Heart left ventricle (tissue), 16 donors: ENCODE data around the gene ACSF3. TPM values are rescaled to one million over a fixed set of nuclear protein-coding genes. Genes with fewer than 3 reads are reported as not detected.

ENCODE experiments used
- ATAC-seq, 4 donors: fragments of 200-7000 bp; cut with Tn5 transposase; one replicate each; pipeline ENCODE4 v1.9.1; 2020 to 2022; ENCODE audit warnings: moderate library complexity in 4 of 4, mild to moderate bottlenecking in 3 of 4, moderate number of reproducible peaks in 1 of 4
- DNase-seq, 5 donors: peaks; one replicate each; pipeline ENCODE4 v3.0.0-alpha.2; 2020
- H3K27ac ChIP-seq, 12 donors: fragments of 200-600 bp; sonication (generic) in 4 of 12; one replicate each; pipeline versions ENCODE4 v1.5.0 to v1.8.0; 2016 to 2022; ENCODE audit warnings: mild to moderate bottlenecking in 2 of 12
- H3K27me3 ChIP-seq, 9 donors: fragments of 200-600 bp; sonication (generic) in 2 of 9; one replicate each; pipeline versions ENCODE4 v1.5.1 to v1.8.0; 2016 to 2022; ENCODE audit warnings: mild to moderate bottlenecking in 3 of 9
- H3K36me3 ChIP-seq, 9 donors: fragments of 200-600 bp; sonication (generic) in 2 of 9; one replicate each; pipeline versions ENCODE4 v1.5.0 to v1.8.0; 2018 to 2022; ENCODE audit warnings: mild to moderate bottlenecking in 2 of 9
- H3K4me1 ChIP-seq, 12 donors: fragments of 200-600 bp; sonication (generic) in 4 of 12; one replicate each; pipeline versions ENCODE4 v1.5.0 to v1.8.0; 2016 to 2022; ENCODE audit warnings: mild to moderate bottlenecking in 3 of 12
- H3K4me3 ChIP-seq, 12 donors: fragments of 200-600 bp; sonication (generic) in 4 of 12; one replicate each; pipeline versions ENCODE4 v1.5.0 to v1.8.0; 2017 to 2022; ENCODE audit warnings: mild to moderate bottlenecking in 9 of 12, moderate library complexity in 4 of 12
- H3K9me3 ChIP-seq, 12 donors: fragments of 200-600 bp; sonication (generic) in 4 of 12; one replicate each; pipeline versions ENCODE4 v1.5.0 to v1.8.0; 2016 to 2022; ENCODE audit warnings: mild to moderate bottlenecking in 1 of 12
- POLR2A ChIP-seq, 2 donors: fragments of 450-650 bp; IDR thresholded peaks; one replicate each; pipeline ENCODE4 v1.6.1; 2017; ENCODE audit warnings: antibody characterized with exemption in 2 of 2, mild to moderate bottlenecking in 2 of 2, moderate library complexity in 2 of 2
- WGBS, 4 donors: extraction: QIAGEN DNeasy Blood & Tissue Kit in 2 of 4; methylation state at CpG; one replicate each; pipeline versions ENCODE4 v1.1.5 to v1.1.7; 2013 to 2018; 5-methylcytosine and 5-hydroxymethylcytosine counted together
- intact Hi-C, 10 donors: fragments of 100-400 bp; cut with DNase I; formaldehyde crosslinking; loops; one replicate each; pipeline versions ENCODE4 v1.11.1 to v1.14.2; 2022
- polyA plus RNA-seq, 2 donors: library from polyadenylated mRNA; stranded (reverse); fragments of 200-250 nt; gene quantifications; one replicate each; pipeline ENCODE4 v1.2.3, GENCODE V29; 2013
- total RNA-seq, 9 donors: library from RNA; depleted of rRNA in 2 of 9; stranded (reverse); fragments of >200 nt in 2 of 9; fragmentation: NEBNext Ultra II Directional in 3 of 9; extraction: Animal tissue kit (Norgen Biotek cat#: 25700) in 3 of 9; gene quantifications; one replicate each; pipeline versions ENCODE4 v1.1.0 to v1.2.4, GENCODE V29; 2016 to 2023
- TF ChIP-seq, protein P1 (sequence below), 12 donors: fragments of 200-600 bp; sonication (generic) in 4 of 12; IDR thresholded peaks; one replicate each; pipeline versions ENCODE4 v1.5.0 to v1.8.0; 2018 to 2022; ENCODE audit warnings: antibody characterized with exemption in 12 of 12, mild to moderate bottlenecking in 5 of 12
- donor health status: ischemic (EF 13 %, LVEDD 7.1; RV severe dilation, severe dysfunction).
- donor health status: healthy with polysubstance abuse.
- donor health status: DM: no; HTN: yes; CAD: no.
- donor health status: DM: no; HTN: no; CAD: no.
- donor health status: ischemic (EF 25% LVEDD 6.9; RV normal size, moderate dysfunction).
- donor health status: ischemic (EF 25% LVEDD 5.7; RV mildly dilated, moderate dysfunction).
- donor health status: healthy.
- donor health status: DM: yes; HTN: yes; CAD: no.
- donor health status: ischemic (EF 35%, LVEDD 5.7; RV mildly dilated, moderate dysfunction).
- donor health status: nonischemic (EF 11% LVEDD 7.7; RV severe dilation, severe dysfunction).
- donor health status: DM: yes; HTN: yes; CAD: no.
- donor health status: PGD.
- donor health status: ischemic (EF 29% LVEDD 5.4; RV normal size, mild dysfunction).
- donor health status: nonischemic (EF 23%, LVEDD 6.1; RV moderate dilation, normal function).

ACSF3 gene
- total and polyA plus RNA-seq, 11 donors, result 10.3 to 26.3 (median 19.3) TPM

DNA sequence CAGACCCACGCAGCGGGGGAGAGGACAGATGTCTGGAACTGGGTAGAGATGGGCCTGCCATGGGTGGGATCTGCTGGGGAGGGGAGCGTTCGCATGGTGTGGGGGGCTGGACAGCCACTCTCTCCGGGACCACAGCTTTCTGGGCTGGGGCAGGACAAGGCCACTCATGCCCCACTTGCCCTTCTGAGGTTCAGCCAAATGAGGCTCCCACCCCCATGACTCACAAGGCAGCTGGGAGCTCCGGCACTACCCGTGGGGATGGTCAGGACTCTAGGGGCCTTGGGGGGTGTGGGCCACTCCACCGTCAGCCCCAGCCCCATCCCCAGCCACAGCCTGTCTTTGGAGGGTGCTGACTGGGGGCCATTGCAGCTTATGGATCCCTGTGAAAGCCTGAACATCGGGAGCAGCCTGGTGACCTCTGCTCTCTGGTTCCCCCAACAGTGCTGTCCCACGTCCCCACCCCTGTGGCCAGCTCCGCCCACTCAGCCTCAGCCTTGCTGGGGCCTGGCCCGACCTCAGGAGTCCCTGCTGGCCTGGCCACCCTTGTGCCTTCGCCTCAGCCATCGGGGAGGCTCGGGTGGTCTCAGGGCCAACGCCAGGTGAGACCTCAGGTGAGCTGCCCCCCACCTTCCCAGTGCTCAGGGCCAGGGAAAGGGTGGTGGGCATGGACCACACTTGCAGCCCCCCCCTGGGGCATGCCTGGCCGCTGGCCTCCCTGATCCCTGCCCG, 73.2 kb downstream of the ACSF3 start:
- WGBS, 4 donors, result 65 to 72% (median 69%) methylated on average over 7 to 18 of the region's 18 CpGs
- no peak overlapping the region for H3K4me3 ChIP-seq
- intact Hi-C loops, result loop anchor here (1.0 to 10.0 kb wide), 10 partner anchors 224 to 430 kb away; partner anchors contain the start of gene APRT (in 4 of the 10)

DNA sequence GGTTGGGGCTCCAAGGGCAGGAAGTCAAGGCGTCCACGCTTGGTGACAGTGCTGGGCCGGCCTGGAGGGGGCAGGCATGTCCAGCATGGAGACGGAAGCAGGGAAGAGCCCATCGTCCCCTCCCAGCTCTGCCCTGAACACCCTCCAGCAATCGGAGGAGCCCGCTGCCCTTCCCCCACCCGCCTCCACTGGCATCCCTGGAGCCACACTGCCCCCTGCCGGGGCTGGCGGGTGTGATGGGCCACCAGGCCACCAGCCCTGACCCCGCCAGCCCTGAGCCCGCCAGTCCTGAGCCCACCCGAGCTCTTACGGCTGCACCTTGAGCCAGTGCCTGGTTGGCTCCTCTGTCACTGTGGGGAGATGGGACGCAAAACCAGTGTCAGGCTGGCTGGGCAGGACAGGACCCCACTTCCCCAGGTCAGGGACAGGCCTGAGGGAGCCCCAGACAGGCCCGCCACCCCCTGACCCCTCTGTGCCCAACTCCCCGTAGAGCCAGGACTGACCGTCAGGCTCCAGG, 73.8 kb downstream of the ACSF3 start:
- ATAC-seq, result peak; percentile 38 to 82 (median 70)
- 15 to 21% (median 17%) methylated on average over 14 to 18 of the region's 18 CpGs for WGBS, 4 donors
- no peaks in the 10 kb centered on the region for H3K36me3 ChIP-seq
- no peaks in the 10 kb centered on the region for H3K9me3 ChIP-seq
- H3K4me3 ChIP-seq, result no peak overlapping the region
- H3K27ac ChIP-seq, result no peak overlapping the region
- peak; percentile 82 to 92 (median 85) for DNase-seq
- H3K4me1 ChIP-seq, result peaks cover 0 to 20% (median 12%) of the 10 kb centered on the region in 12 donors
- TF ChIP-seq POLR2A (IDR thresholded peaks at IDR 0.05), result no peak
- TF ChIP-seq, protein P1, sequence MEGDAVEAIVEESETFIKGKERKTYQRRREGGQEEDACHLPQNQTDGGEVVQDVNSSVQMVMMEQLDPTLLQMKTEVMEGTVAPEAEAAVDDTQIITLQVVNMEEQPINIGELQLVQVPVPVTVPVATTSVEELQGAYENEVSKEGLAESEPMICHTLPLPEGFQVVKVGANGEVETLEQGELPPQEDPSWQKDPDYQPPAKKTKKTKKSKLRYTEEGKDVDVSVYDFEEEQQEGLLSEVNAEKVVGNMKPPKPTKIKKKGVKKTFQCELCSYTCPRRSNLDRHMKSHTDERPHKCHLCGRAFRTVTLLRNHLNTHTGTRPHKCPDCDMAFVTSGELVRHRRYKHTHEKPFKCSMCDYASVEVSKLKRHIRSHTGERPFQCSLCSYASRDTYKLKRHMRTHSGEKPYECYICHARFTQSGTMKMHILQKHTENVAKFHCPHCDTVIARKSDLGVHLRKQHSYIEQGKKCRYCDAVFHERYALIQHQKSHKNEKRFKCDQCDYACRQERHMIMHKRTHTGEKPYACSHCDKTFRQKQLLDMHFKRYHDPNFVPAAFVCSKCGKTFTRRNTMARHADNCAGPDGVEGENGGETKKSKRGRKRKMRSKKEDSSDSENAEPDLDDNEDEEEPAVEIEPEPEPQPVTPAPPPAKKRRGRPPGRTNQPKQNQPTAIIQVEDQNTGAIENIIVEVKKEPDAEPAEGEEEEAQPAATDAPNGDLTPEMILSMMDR (IDR thresholded peaks at IDR 0.05), result peak; percentile 67 to 86 (median 76)
- intact Hi-C loops, result loop anchor here (1.0 to 10.0 kb wide), 10 partner anchors 225 to 431 kb away; partner anchors contain the start of gene APRT (in 4 of the 10)
- peaks cover 4 to 62% (median 29%) of the 10 kb centered on the region in 9 donors for H3K27me3 ChIP-seq

More for the DNA sequence above, 73.2 kb downstream of the ACSF3 start:
- peaks cover 4 to 59% (median 29%) of the 10 kb centered on the region in 9 donors for H3K27me3 ChIP-seq
- TF ChIP-seq, protein P1 (IDR thresholded peaks at IDR 0.05), result no peak
- no peaks in the 10 kb centered on the region for H3K36me3 ChIP-seq
- DNase-seq (no peak), ATAC-seq (no peak)
- H3K4me1 ChIP-seq, result peaks cover 0 to 19% (median 12%) of the 10 kb centered on the region in 12 donors
- no peaks in the 10 kb centered on the region for H3K9me3 ChIP-seq
- H3K27ac ChIP-seq, result no peak overlapping the region

DNA sequence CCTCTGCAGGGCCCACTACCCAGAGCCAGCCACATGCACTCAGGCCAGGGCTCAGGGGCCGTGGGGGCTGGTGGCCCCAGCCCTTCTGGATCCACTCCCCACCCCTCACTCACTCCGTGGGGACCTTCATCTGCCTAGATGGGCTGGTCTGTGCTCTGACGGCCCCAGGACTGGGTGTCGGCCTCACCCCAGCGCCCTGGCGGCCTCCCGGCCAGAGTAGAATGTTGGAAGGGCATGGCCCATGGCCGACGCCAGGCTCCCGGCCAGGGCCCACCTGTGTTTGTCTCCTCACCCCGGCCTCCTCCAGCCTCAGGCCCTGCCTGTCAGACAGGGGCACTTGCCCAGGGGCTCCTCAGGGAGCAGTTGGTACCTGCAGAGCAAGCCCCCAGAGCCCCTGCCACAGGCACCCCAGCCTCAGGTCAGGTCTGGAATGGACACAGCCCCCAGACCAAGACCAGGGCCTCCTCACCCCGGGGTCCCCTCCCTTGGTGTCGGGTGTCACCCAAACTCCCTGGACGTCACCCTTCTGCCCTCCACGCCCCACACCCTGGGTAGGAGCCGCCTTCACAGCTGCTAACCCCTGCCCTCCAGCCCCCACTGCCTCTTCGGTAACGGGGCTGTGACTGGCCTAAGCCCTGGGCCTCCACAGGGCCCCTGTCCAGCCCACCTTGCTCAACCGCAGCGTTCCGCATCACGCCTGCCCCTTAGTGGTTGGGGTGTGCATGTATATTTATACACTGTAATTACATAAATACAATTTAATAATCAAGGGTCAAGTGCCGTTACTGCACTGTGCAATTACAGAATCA, 74.9 kb downstream of the ACSF3 start:
- Histone ChIP-seq H3K9me3 (no peaks in the 10 kb centered on the region), H3K36me3 (no peaks in the 10 kb centered on the region), H3K27ac (no peak overlapping the region), H3K27me3 (peaks cover 4 to 62% (median 29%) of the 10 kb centered on the region in 9 donors), H3K4me1 (peaks cover 0 to 20% (median 12%) of the 10 kb centered on the region in 12 donors), H3K4me3 (no peak overlapping the region)
- ATAC-seq (no peak), DNase-seq (no peak)
- intact Hi-C loops, result loop anchor here (5.0 to 10.0 kb wide), 5 partner anchors 226 to 431 kb away; partner anchors contain the start of gene APRT (in 4 of the 10)
- no peak for TF ChIP-seq POLR2A (IDR thresholded peaks at IDR 0.05)
- TF ChIP-seq, protein P1 (IDR thresholded peaks at IDR 0.05), result no peak
- 64 to 74% (median 71%) methylated on average over 12 to 23 of the region's 23 CpGs for WGBS, 4 donors
